ENCODE measurements around the gene MINDY4.

MINDY4 gene

GRCh38 chr7:30845426-30846135 is 74.4 kb downstream of the MINDY4 start:
- Histone ChIP-seq H3K27ac (ENCODE audit: low read depth, low read length) (no peak overlapping the region), H3K4me1 (ENCODE audit: control insufficient read depth, low read length) (peaks cover 3% of the 10 kb centered on the region; the same call in 1 of the 2 replicates)

DNA sequence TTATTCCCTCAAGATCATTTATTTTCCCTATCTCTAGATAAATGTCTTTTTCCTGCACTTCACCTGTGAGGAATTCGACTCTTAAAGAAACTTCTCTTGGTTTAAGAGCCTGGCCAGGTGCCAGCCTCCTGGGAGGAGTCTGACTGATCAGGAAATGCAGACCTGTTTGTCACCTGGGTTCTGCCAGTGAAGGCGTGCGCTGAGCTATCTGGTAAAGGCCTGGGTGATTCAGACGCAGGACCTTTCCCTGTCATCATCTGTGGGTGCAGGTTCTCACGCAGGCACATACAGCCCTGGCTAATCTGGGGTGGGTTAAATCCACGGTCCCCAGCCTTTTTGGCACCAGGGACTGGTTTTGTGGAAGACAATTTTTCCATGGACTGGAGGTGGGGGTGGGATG is 75.2 kb downstream of the MINDY4 start:
- H3K79me2 ChIP-seq (ENCODE audit: control insufficient read depth, low read length): no peaks in the 10 kb centered on the region
- no peaks in the 10 kb centered on the region for H3K9me2 ChIP-seq (replicated peaks; ENCODE audit: control insufficient read depth, low read length)
- no peaks in the 10 kb centered on the region for H3K9me3 ChIP-seq (ENCODE audit: control insufficient read depth, insufficient read depth, low read length)
- H3K4me1 ChIP-seq (ENCODE audit: control insufficient read depth, low read length): peaks cover 3% of the 10 kb centered on the region; the same call in 1 of the 2 replicates
- no peak overlapping the region for H3K4me3 ChIP-seq (ENCODE audit: low read length)
- H3K36me3 ChIP-seq (ENCODE audit: control insufficient read depth, low read length): no peaks in the 10 kb centered on the region
- no peak for TF ChIP-seq EZH2phosphoT487 (IDR thresholded peaks at IDR 0.05; ENCODE audit: borderline replicate concordance, low read length)
- TF ChIP-seq, protein P1, sequence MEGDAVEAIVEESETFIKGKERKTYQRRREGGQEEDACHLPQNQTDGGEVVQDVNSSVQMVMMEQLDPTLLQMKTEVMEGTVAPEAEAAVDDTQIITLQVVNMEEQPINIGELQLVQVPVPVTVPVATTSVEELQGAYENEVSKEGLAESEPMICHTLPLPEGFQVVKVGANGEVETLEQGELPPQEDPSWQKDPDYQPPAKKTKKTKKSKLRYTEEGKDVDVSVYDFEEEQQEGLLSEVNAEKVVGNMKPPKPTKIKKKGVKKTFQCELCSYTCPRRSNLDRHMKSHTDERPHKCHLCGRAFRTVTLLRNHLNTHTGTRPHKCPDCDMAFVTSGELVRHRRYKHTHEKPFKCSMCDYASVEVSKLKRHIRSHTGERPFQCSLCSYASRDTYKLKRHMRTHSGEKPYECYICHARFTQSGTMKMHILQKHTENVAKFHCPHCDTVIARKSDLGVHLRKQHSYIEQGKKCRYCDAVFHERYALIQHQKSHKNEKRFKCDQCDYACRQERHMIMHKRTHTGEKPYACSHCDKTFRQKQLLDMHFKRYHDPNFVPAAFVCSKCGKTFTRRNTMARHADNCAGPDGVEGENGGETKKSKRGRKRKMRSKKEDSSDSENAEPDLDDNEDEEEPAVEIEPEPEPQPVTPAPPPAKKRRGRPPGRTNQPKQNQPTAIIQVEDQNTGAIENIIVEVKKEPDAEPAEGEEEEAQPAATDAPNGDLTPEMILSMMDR (IDR thresholded peaks at IDR 0.05; ENCODE audit: low read depth, low read length, poor library complexity, severe bottlenecking): no peak
- H3F3A ChIP-seq (ENCODE audit: control insufficient read depth, insufficient read depth): no peaks in the 10 kb centered on the region
- no peaks in the 10 kb centered on the region for H4K20me1 ChIP-seq (ENCODE audit: control insufficient read depth, insufficient read depth, low read depth, low read length)
- H3K4me2 ChIP-seq (ENCODE audit: low read length): no peak overlapping the region
- no peak overlapping the region for H3K27ac ChIP-seq (ENCODE audit: low read depth, low read length)
- no peaks in the 10 kb centered on the region for H3K27me3 ChIP-seq (ENCODE audit: control insufficient read depth, low read length)

More at GRCh38 chr7:30845426-30846135, 74.4 kb downstream of the MINDY4 start:
- Histone ChIP-seq H3K79me2 (ENCODE audit: control insufficient read depth, low read length) (no peaks in the 10 kb centered on the region), H3K9me3 (ENCODE audit: control insufficient read depth, insufficient read depth, low read length) (no peaks in the 10 kb centered on the region), H3K36me3 (ENCODE audit: control insufficient read depth, low read length) (no peaks in the 10 kb centered on the region), H4K20me1 (ENCODE audit: control insufficient read depth, insufficient read depth, low read depth, low read length) (no peaks in the 10 kb centered on the region), H3K27me3 (ENCODE audit: control insufficient read depth, low read length) (no peaks in the 10 kb centered on the region), H3K4me3 (ENCODE audit: low read length) (no peak overlapping the region), H3K9me2 (replicated peaks; ENCODE audit: control insufficient read depth, low read length) (no peaks in the 10 kb centered on the region), H3F3A (ENCODE audit: control insufficient read depth, insufficient read depth) (no peaks in the 10 kb centered on the region), H3K4me2 (ENCODE audit: low read length) (no peak overlapping the region)
- TF ChIP-seq, protein P1 (IDR thresholded peaks at IDR 0.05; ENCODE audit: low read depth, low read length, poor library complexity, severe bottlenecking): no peak
- no peak for TF ChIP-seq EZH2phosphoT487 (IDR thresholded peaks at IDR 0.05; ENCODE audit: borderline replicate concordance, low read length)

GRCh38 chr7:30848121-30848855 is 77.1 kb downstream of the MINDY4 start:
- H4K20me1 ChIP-seq (ENCODE audit: control insufficient read depth, insufficient read depth, low read depth, low read length): no peaks in the 10 kb centered on the region
- peaks cover 3% of the 10 kb centered on the region; the same call in 1 of the 2 replicates for H3K4me1 ChIP-seq (ENCODE audit: control insufficient read depth, low read length)
- H3K36me3 ChIP-seq (ENCODE audit: control insufficient read depth, low read length): no peaks in the 10 kb centered on the region
- H3K79me2 ChIP-seq (ENCODE audit: control insufficient read depth, low read length): no peaks in the 10 kb centered on the region
- H3K9me3 ChIP-seq (ENCODE audit: control insufficient read depth, insufficient read depth, low read length): no peaks in the 10 kb centered on the region
- H3K27ac ChIP-seq (ENCODE audit: low read depth, low read length): no peak overlapping the region
- H3K4me3 ChIP-seq (ENCODE audit: low read length): no peak overlapping the region
- no peaks in the 10 kb centered on the region for H3K27me3 ChIP-seq (ENCODE audit: control insufficient read depth, low read length)
- TF ChIP-seq EZH2phosphoT487 (IDR thresholded peaks at IDR 0.05; ENCODE audit: borderline replicate concordance, low read length): no peak
- TF ChIP-seq, protein P1 (IDR thresholded peaks at IDR 0.05; ENCODE audit: low read depth, low read length, poor library complexity, severe bottlenecking): no peak
- H3K9me2 ChIP-seq (replicated peaks; ENCODE audit: control insufficient read depth, low read length): no peaks in the 10 kb centered on the region
- no peak overlapping the region for H3K4me2 ChIP-seq (ENCODE audit: low read length)
- H3F3A ChIP-seq (ENCODE audit: control insufficient read depth, insufficient read depth): no peaks in the 10 kb centered on the region
